Thoracic aorta (tissue), 2 donors: ENCODE measurements around the gene CEP55. TPM values are rescaled to one million over a fixed set of nuclear protein-coding genes. Genes with fewer than 3 reads are reported as not detected.

Experiments
- ATAC-seq: fragments of 150-250 bp; one replicate; pipeline ENCODE4 v1.8.0; 2017; ENCODE audit warnings: low read depth; ENCODE audit not compliant: insufficient number of reproducible peaks, low FRiP score
- DNase-seq: peaks from one replicate; pipeline ENCODE4 v3.0.0-alpha.2; 2020; ENCODE audit warnings: low spot score
- H3K27ac ChIP-seq, 2 donors: fragments of 200-600 bp; sonication (generic); 1 replicate in 1 of 2; 2 replicates in 1 of 2; pipeline ENCODE4 v1.5.1; 2016; ENCODE audit warnings: mild to moderate bottlenecking in 2 of 2, moderate library complexity in 2 of 2
- H3K27me3 ChIP-seq: fragments of 200-600 bp; sonication (generic); replicated peaks from 2 replicates; pipeline ENCODE4 v1.6.0; 2016; ENCODE audit warnings: mild to moderate bottlenecking; ENCODE audit not compliant: insufficient read depth
- H3K36me3 ChIP-seq: fragments of 200-600 bp; sonication (generic); one replicate; pipeline ENCODE4 v1.5.1; 2016
- H3K4me1 ChIP-seq, 2 donors: fragments of 200-600 bp; sonication (generic); 1 replicate in 1 of 2; 2 replicates in 1 of 2; pipeline versions ENCODE4 v1.5.1 to v1.6.0; 2016; ENCODE audit warnings: low read depth in 2 of 2, mild to moderate bottlenecking in 1 of 2; ENCODE audit not compliant: control insufficient read depth in 1 of 2
- H3K4me3 ChIP-seq: fragments of 200-600 bp; sonication (generic); 2 replicates; pipeline ENCODE4 v1.5.1; 2016; ENCODE audit warnings: mild to moderate bottlenecking
- H3K9me3 ChIP-seq: fragments of 200-600 bp; sonication (generic); 2 replicates; pipeline ENCODE4 v1.5.1; 2016
- total RNA-seq, 2 donors: library from RNA; depleted of rRNA; stranded (reverse); fragments of >200 nt; gene quantifications; one replicate each; pipeline versions ENCODE4 v1.1.0 to v1.2.3, GENCODE V29; 2016
- TF ChIP-seq, protein P1 (sequence below): fragments of 200-600 bp; sonication (generic); IDR thresholded peaks from one replicate; pipeline ENCODE4 v1.5.1; 2019; ENCODE audit warnings: antibody characterized with exemption

The CEP55 gene
- total RNA-seq, 2 donors from 2014 or later = 5.1 TPM; not detected in 1

- ATAC-seq = no peak
- Histone ChIP-seq H3K27ac (no peak overlapping the region), H3K4me1 (peaks cover 0 to 12% of the 10 kb centered on the region in 2 donors), H3K36me3 (no peaks in the 10 kb centered on the region), H3K27me3 (no peaks in the 10 kb centered on the region), H3K4me3 (no peak overlapping the region), H3K9me3 (no peaks in the 10 kb centered on the region)
- no peak for DNase-seq
- TF ChIP-seq, protein P1, sequence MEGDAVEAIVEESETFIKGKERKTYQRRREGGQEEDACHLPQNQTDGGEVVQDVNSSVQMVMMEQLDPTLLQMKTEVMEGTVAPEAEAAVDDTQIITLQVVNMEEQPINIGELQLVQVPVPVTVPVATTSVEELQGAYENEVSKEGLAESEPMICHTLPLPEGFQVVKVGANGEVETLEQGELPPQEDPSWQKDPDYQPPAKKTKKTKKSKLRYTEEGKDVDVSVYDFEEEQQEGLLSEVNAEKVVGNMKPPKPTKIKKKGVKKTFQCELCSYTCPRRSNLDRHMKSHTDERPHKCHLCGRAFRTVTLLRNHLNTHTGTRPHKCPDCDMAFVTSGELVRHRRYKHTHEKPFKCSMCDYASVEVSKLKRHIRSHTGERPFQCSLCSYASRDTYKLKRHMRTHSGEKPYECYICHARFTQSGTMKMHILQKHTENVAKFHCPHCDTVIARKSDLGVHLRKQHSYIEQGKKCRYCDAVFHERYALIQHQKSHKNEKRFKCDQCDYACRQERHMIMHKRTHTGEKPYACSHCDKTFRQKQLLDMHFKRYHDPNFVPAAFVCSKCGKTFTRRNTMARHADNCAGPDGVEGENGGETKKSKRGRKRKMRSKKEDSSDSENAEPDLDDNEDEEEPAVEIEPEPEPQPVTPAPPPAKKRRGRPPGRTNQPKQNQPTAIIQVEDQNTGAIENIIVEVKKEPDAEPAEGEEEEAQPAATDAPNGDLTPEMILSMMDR = no peak
Measured at GRCh38 chr10:93485690-93486089, 10.7 kb upstream of the CEP55 start.

- no peaks in the 10 kb centered on the region for H3K27me3 ChIP-seq
- TF ChIP-seq, protein P1 = no peak
Measured at GRCh38 chr10:93488956-93489528, 7.4 kb upstream of the CEP55 start.

GRCh38 chr10:93491602-93492121 lies 4.8 kb upstream of the CEP55 start:
- no peak for ATAC-seq
- no peak for DNase-seq

More at GRCh38 chr10:93488956-93489528, 7.4 kb upstream of the CEP55 start:
- Histone ChIP-seq H3K4me1 (no peaks in the 10 kb centered on the region), H3K9me3 (no peaks in the 10 kb centered on the region), H3K27ac (no peak overlapping the region), H3K36me3 (no peaks in the 10 kb centered on the region), H3K4me3 (no peak overlapping the region)
- DNase-seq (no peak), ATAC-seq (no peak)

DNA sequence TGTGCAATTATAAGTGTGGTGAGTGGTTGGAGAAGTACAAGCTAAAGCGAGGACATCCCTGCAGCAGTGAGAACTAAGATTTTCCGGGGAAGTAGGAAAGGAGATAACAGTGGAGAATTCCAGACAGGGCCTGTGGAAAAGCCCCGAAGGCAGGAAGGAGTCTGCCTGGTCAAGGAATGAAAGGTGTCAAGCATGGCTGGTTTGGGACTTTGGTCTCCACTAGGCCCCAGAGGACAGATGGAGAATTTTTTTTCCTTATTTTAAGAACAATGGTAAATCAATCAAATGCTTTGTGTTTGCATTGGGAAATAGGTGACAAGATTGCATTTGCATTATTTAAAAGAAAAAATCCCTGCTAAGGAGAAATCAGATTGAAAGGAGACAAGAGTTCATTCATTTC lies 3.2 kb upstream of the CEP55 start:
- Histone ChIP-seq H3K9me3 (no peaks in the 10 kb centered on the region), H3K27ac (no peak overlapping the region), H3K27me3 (no peaks in the 10 kb centered on the region), H3K4me3 (no peak overlapping the region), H3K36me3 (no peaks in the 10 kb centered on the region), H3K4me1 (peaks cover 0 to 6% of the 10 kb centered on the region in 2 donors)
- ATAC-seq = no peak
- TF ChIP-seq, protein P1 = no peak
- DNase-seq = no peak

More at GRCh38 chr10:93491602-93492121, 4.8 kb upstream of the CEP55 start:
- Histone ChIP-seq H3K27ac (no peak overlapping the region), H3K9me3 (no peaks in the 10 kb centered on the region), H3K4me3 (no peak overlapping the region), H3K36me3 (no peaks in the 10 kb centered on the region), H3K27me3 (no peaks in the 10 kb centered on the region), H3K4me1 (peaks cover 0 to 2% of the 10 kb centered on the region in 2 donors)
- TF ChIP-seq, protein P1 = no peak

- Histone ChIP-seq H3K4me3 (no peak overlapping the region), H3K4me1 (peaks cover 0 to 6% of the 10 kb centered on the region in 2 donors), H3K27ac (no peak overlapping the region), H3K27me3 (no peaks in the 10 kb centered on the region), H3K9me3 (no peaks in the 10 kb centered on the region), H3K36me3 (no peaks in the 10 kb centered on the region)
- TF ChIP-seq, protein P1 = no peak
- no peak for DNase-seq
- no peak for ATAC-seq
Measured at GRCh38 chr10:93494494-93494893, 1.9 kb upstream of the CEP55 start.
